ENCODE measurements around the gene ZFYVE27. TPM values are rescaled to one million over a fixed set of nuclear protein-coding genes. Genes with fewer than 3 reads are reported as not detected.

Gene ZFYVE27
- total RNA-seq, 2 experiments from 2014 or later, result 29.3 to 32.4 TPM

- H3K27ac Mint-ChIP-seq, result no peak overlapping the region
These were observed 23.7 kb downstream of the ZFYVE27 start for GRCh38 chr10:97760461-97761257.

GRCh38 chr10:97761331-97761865, 24.5 kb downstream of the ZFYVE27 start:
- POLR2A ChIA-PET, result no interaction called here
- H3K4me3 Mint-ChIP-seq, result no peak overlapping the region
- no peaks in the 10 kb centered on the region for H3K9me3 Mint-ChIP-seq
- H3K4me1 Mint-ChIP-seq, result no peaks in the 10 kb centered on the region
- CTCF ChIA-PET, result interaction anchor here (2.6 kb wide), 1 partner anchor 108 kb away, joined by 13 read pairs; no protein-coding TSS in a partner anchor
- DNase-seq, result no peak
- H3K27ac Mint-ChIP-seq, result no peak overlapping the region
- no peaks in the 10 kb centered on the region for H3K27me3 Mint-ChIP-seq
- peaks cover 26% of the 10 kb centered on the region for H3K36me3 Mint-ChIP-seq (ENCODE audit: low read depth)

More at GRCh38 chr10:97760461-97761257, 23.7 kb downstream of the ZFYVE27 start:
- DNase-seq, result no peak
- POLR2A ChIA-PET, result no interaction called here
- Mint-ChIP-seq H3K4me3 (no peak overlapping the region), H3K4me1 (no peaks in the 10 kb centered on the region), H3K36me3 (ENCODE audit: low read depth) (peaks cover 27% of the 10 kb centered on the region), H3K9me3 (no peaks in the 10 kb centered on the region), H3K27me3 (no peaks in the 10 kb centered on the region)
- CTCF ChIA-PET, result interaction anchor here (1.0 to 2.6 kb wide), 3 partner anchors 57 to 109 kb away, joined by 3 to 13 read pairs (median 4); no protein-coding TSS in a partner anchor

GRCh38 chr10:97762056-97762455, 25.1 kb downstream of the ZFYVE27 start:
- Mint-ChIP-seq H3K27me3 (no peaks in the 10 kb centered on the region), H3K9me3 (no peaks in the 10 kb centered on the region), H3K4me1 (no peaks in the 10 kb centered on the region), H3K27ac (no peak overlapping the region), H3K4me3 (no peak overlapping the region), H3K36me3 (ENCODE audit: low read depth) (peaks cover 22% of the 10 kb centered on the region)
- ChIA-PET POLR2A (no interaction called here), CTCF (no interaction called here)
- DNase-seq, result no peak

- POLR2A ChIA-PET, result no interaction called here
- no peak for DNase-seq
- no peaks in the 10 kb centered on the region for H3K9me3 Mint-ChIP-seq
- no peaks in the 10 kb centered on the region for H3K4me1 Mint-ChIP-seq
- H3K27me3 Mint-ChIP-seq, result no peaks in the 10 kb centered on the region
- no peak overlapping the region for H3K27ac Mint-ChIP-seq
- peaks cover 17% of the 10 kb centered on the region for H3K36me3 Mint-ChIP-seq (ENCODE audit: low read depth)
- H3K4me3 Mint-ChIP-seq, result no peak overlapping the region
- CTCF ChIA-PET, result no interaction called here
These were observed 25.9 kb downstream of the ZFYVE27 start for GRCh38 chr10:97762816-97763215.

- no peak overlapping the region for H3K4me3 Mint-ChIP-seq
- H3K9me3 Mint-ChIP-seq, result no peaks in the 10 kb centered on the region
- no peak overlapping the region for H3K27ac Mint-ChIP-seq
- no peaks in the 10 kb centered on the region for H3K4me1 Mint-ChIP-seq
- ChIA-PET CTCF (interaction anchor here (1.1 to 1.7 kb wide), 2 partner anchors 27 to 106 kb away, joined by 3 to 5 read pairs; partner anchors contain the start of gene ZFYVE27), POLR2A (no interaction called here)
- no peak for DNase-seq
- no peaks in the 10 kb centered on the region for H3K27me3 Mint-ChIP-seq
- peaks cover 16% of the 10 kb centered on the region for H3K36me3 Mint-ChIP-seq (ENCODE audit: low read depth)
These were observed 26.5 kb downstream of the ZFYVE27 start for GRCh38 chr10:97763411-97763810.

- H3K27me3 Mint-ChIP-seq, result no peaks in the 10 kb centered on the region
- H3K4me3 Mint-ChIP-seq, result no peak overlapping the region
- CTCF ChIA-PET, result interaction anchor here (1.1 to 1.7 kb wide), 2 partner anchors 27 to 105 kb away, joined by 3 to 5 read pairs; partner anchors contain the start of gene ZFYVE27
- peaks cover 14% of the 10 kb centered on the region for H3K36me3 Mint-ChIP-seq (ENCODE audit: low read depth)
- H3K9me3 Mint-ChIP-seq, result no peaks in the 10 kb centered on the region
- no peaks in the 10 kb centered on the region for H3K4me1 Mint-ChIP-seq
- POLR2A ChIA-PET, result no interaction called here
- H3K27ac Mint-ChIP-seq, result no peak overlapping the region
- no peak for DNase-seq
These were observed 27.0 kb downstream of the ZFYVE27 start for GRCh38 chr10:97763947-97764346.

- ChIA-PET CTCF (interaction anchor here (1.1 to 1.7 kb wide), 2 partner anchors 28 to 105 kb away, joined by 3 to 5 read pairs; partner anchors contain the start of gene ZFYVE27), POLR2A (no interaction called here)
- Mint-ChIP-seq H3K9me3 (no peaks in the 10 kb centered on the region), H3K4me1 (no peaks in the 10 kb centered on the region), H3K36me3 (ENCODE audit: low read depth) (peaks cover 11% of the 10 kb centered on the region), H3K27me3 (peaks cover 3% of the 10 kb centered on the region), H3K4me3 (no peak overlapping the region), H3K27ac (no peak overlapping the region)
- DNase-seq, result no peak
These were observed 27.6 kb downstream of the ZFYVE27 start for GRCh38 chr10:97764519-97764931.

- no peak overlapping the region for H3K4me3 Mint-ChIP-seq
- ChIA-PET CTCF (interaction anchor here (1.7 kb wide), 1 partner anchor 104 kb away, joined by 5 read pairs; no protein-coding TSS in a partner anchor), POLR2A (no interaction called here)
- H3K27me3 Mint-ChIP-seq, result peaks cover 9% of the 10 kb centered on the region
- H3K9me3 Mint-ChIP-seq, result no peaks in the 10 kb centered on the region
- no peak for DNase-seq
- H3K4me1 Mint-ChIP-seq, result no peaks in the 10 kb centered on the region
- no peak overlapping the region for H3K27ac Mint-ChIP-seq
- H3K36me3 Mint-ChIP-seq (ENCODE audit: low read depth), result peaks cover 6% of the 10 kb centered on the region
These were observed 28.3 kb downstream of the ZFYVE27 start for GRCh38 chr10:97765201-97765600.

GRCh38 chr10:97766106-97766810, 29.3 kb downstream of the ZFYVE27 start:
- H3K27me3 Mint-ChIP-seq, result peaks cover 19% of the 10 kb centered on the region
- no peak for DNase-seq
- no peaks in the 10 kb centered on the region for H3K9me3 Mint-ChIP-seq
- peaks cover 2% of the 10 kb centered on the region for H3K4me1 Mint-ChIP-seq
- no peak overlapping the region for H3K4me3 Mint-ChIP-seq
- H3K27ac Mint-ChIP-seq, result no peak overlapping the region
- ChIA-PET POLR2A (interaction anchor here (0.5 kb wide), 1 partner anchor 487 kb away, joined by 3 read pairs; no protein-coding TSS in a partner anchor), CTCF (interaction anchor here (0.5 to 1.0 kb wide), 2 partner anchors 21 to 26 kb away, joined by 3 read pairs; no protein-coding TSS in a partner anchor)
- no peaks in the 10 kb centered on the region for H3K36me3 Mint-ChIP-seq (ENCODE audit: low read depth)

- Mint-ChIP-seq H3K27me3 (peaks cover 25% of the 10 kb centered on the region), H3K4me1 (peaks cover 4% of the 10 kb centered on the region), H3K4me3 (no peak overlapping the region), H3K27ac (no peak overlapping the region), H3K36me3 (ENCODE audit: low read depth) (no peaks in the 10 kb centered on the region), H3K9me3 (no peaks in the 10 kb centered on the region)
- CTCF ChIA-PET, result interaction anchor here (0.5 kb wide), 1 partner anchor 22 kb away, joined by 3 read pairs; no protein-coding TSS in a partner anchor
- DNase-seq, result no peak
- POLR2A ChIA-PET, result no interaction called here
These were observed 30.3 kb downstream of the ZFYVE27 start for GRCh38 chr10:97766996-97767924.

- DNase-seq, result no peak
- Mint-ChIP-seq H3K27ac (no peak overlapping the region), H3K27me3 (peaks cover 36% of the 10 kb centered on the region), H3K9me3 (no peaks in the 10 kb centered on the region), H3K4me1 (peaks cover 5% of the 10 kb centered on the region), H3K36me3 (ENCODE audit: low read depth) (no peaks in the 10 kb centered on the region), H3K4me3 (no peak overlapping the region)
- CTCF ChIA-PET, result no interaction called here
- POLR2A ChIA-PET, result no interaction called here
These were observed 31.7 kb downstream of the ZFYVE27 start for GRCh38 chr10:97768322-97769315.
